Activated B cell treated with CpG ODN at 0.5 μM for 24 hours (primary cell): ENCODE results near the gene PRMT7. TPM values are rescaled to one million over a fixed set of nuclear protein-coding genes. Genes with fewer than 3 reads are reported as not detected.

Source experiments
- ATAC-seq: fragments of 200-7000 bp; cut with Tn5 transposase; one replicate; pipeline ENCODE4 v1.10.0; 2021; ENCODE audit warnings: low read depth, mild to moderate bottlenecking, moderate library complexity
- CTCF ChIA-PET: fragments of 350-600 bp; sonication (Branson Sonifier 250); formaldehyde crosslinking; loops from one replicate; lab custom pipeline; 2021; ENCODE audit warnings: antibody characterized with exemption; lab: Charles Lee
- POLR2A ChIA-PET: fragments of 350-600 bp; sonication (Branson Sonifier 250); formaldehyde crosslinking; loops from one replicate; lab custom pipeline; 2021; ENCODE audit warnings: antibody characterized with exemption; lab: Charles Lee
- DNase-seq: peaks from one replicate; pipeline ENCODE4 v3.0.0; 2022
- H3K27ac Mint-ChIP-seq: one replicate; pipeline ENCODE4 v1.8.0; 2020; ENCODE audit warnings: mixed read lengths
- H3K27me3 Mint-ChIP-seq: one replicate; pipeline ENCODE4 v1.8.0; 2021; ENCODE audit warnings: mixed read lengths
- H3K36me3 Mint-ChIP-seq: one replicate; pipeline ENCODE4 v1.8.0; 2021; ENCODE audit warnings: low read depth, mixed read lengths
- H3K4me1 Mint-ChIP-seq: one replicate; pipeline ENCODE4 v1.8.0; 2021; ENCODE audit warnings: mixed read lengths
- H3K4me3 Mint-ChIP-seq: one replicate; pipeline ENCODE4 v1.8.0; 2020; ENCODE audit warnings: mild to moderate bottlenecking, mixed read lengths
- H3K9me3 Mint-ChIP-seq: one replicate; pipeline ENCODE4 v1.8.0; 2020; ENCODE audit warnings: mixed read lengths
- intact Hi-C: fragments of 100-400 bp; cut with micrococcal nuclease; formaldehyde crosslinking; loops from one replicate; pipeline ENCODE4 v1.15.1; 2024
- total RNA-seq: library from RNA; stranded (reverse); gene quantifications from 2 replicates; pipeline ENCODE4 v1.2.3, GENCODE V29; 2022
- TF ChIP-seq, protein P1 (sequence below): fragments of 200-600 bp; IDR thresholded peaks from one replicate; pipeline ENCODE4 v1.8.0; 2022; ENCODE audit warnings: antibody characterized with exemption, mild to moderate bottlenecking

PRMT7 gene
- total RNA-seq, 1 donor from 2014 or later = 50.3 TPM

DNA sequence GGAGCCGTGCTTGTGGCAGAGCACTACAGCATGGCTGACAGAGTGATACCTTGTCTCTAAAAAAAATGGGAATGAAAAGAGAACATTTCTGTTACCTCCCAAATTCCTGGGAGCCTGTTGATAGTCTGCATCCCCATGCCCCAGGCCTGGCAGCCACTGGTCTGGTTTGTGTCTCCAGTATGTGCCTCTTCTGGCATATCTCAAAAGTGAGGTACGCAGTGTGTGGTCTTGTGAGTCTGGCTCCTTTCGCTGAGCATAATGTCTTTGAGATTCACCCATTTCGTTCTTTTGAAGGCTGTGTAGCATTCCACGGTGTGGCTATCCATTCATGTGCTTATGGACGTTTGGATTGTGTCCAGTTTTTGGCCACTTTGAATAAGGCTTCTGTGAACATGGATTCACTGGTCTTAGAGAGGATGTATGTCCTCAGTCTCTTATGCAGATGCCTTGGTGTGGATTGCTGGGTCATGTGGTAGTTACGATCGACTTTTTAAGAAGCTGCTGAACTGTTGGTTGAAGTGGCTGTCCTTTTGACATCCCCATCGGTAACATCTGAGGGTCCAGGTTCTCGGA, 39.1 kb downstream of the PRMT7 start:
- intact Hi-C loops = no loop called here
- Mint-ChIP-seq H3K9me3 (no peaks in the 10 kb centered on the region), H3K27me3 (no peaks in the 10 kb centered on the region), H3K4me1 (no peaks in the 10 kb centered on the region), H3K36me3 (peaks cover 91% of the 10 kb centered on the region), H3K27ac (no peak overlapping the region), H3K4me3 (no peak overlapping the region)
- CTCF ChIA-PET = no interaction called here
- TF ChIP-seq, protein P1, sequence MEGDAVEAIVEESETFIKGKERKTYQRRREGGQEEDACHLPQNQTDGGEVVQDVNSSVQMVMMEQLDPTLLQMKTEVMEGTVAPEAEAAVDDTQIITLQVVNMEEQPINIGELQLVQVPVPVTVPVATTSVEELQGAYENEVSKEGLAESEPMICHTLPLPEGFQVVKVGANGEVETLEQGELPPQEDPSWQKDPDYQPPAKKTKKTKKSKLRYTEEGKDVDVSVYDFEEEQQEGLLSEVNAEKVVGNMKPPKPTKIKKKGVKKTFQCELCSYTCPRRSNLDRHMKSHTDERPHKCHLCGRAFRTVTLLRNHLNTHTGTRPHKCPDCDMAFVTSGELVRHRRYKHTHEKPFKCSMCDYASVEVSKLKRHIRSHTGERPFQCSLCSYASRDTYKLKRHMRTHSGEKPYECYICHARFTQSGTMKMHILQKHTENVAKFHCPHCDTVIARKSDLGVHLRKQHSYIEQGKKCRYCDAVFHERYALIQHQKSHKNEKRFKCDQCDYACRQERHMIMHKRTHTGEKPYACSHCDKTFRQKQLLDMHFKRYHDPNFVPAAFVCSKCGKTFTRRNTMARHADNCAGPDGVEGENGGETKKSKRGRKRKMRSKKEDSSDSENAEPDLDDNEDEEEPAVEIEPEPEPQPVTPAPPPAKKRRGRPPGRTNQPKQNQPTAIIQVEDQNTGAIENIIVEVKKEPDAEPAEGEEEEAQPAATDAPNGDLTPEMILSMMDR = no peak
- DNase-seq = no peak
- ATAC-seq = no peak
- POLR2A ChIA-PET = no interaction called here

DNA sequence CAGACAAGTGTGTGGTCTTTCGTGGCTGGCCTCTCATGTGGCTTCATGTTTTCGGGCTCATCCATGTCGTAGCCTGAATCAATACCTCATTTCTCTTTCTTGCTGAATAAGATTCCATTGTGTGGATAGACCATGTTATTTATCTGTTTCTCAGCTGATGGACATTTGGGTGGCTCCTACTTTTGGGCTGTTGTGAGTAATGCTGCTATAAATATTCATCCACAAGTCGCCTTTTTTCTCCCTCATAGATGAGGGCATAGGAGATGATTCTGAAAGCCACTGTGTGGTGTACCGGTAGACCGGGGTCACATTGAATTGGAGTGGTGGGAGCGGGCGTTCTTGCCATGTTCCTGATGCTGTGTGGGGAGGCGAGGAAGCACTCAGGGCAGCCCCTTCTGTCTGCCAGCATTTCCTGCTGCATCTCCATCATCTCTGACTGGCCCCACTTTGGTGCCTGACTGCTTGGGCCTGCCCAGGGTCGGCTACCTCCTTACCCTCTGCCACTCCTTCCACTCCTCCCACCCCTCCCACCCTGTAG, 40.1 kb downstream of the PRMT7 start:
- H3K36me3 Mint-ChIP-seq = peaks cover 89% of the 10 kb centered on the region
- ATAC-seq = no peak
- intact Hi-C loops = no loop called here
- no peak overlapping the region for H3K4me3 Mint-ChIP-seq
- DNase-seq = no peak
- no peaks in the 10 kb centered on the region for H3K9me3 Mint-ChIP-seq
- H3K27ac Mint-ChIP-seq = no peak overlapping the region
- TF ChIP-seq, protein P1 = no peak
- ChIA-PET CTCF (no interaction called here), POLR2A (no interaction called here)
- H3K4me1 Mint-ChIP-seq = peaks cover 6% of the 10 kb centered on the region
- H3K27me3 Mint-ChIP-seq = no peaks in the 10 kb centered on the region

DNA sequence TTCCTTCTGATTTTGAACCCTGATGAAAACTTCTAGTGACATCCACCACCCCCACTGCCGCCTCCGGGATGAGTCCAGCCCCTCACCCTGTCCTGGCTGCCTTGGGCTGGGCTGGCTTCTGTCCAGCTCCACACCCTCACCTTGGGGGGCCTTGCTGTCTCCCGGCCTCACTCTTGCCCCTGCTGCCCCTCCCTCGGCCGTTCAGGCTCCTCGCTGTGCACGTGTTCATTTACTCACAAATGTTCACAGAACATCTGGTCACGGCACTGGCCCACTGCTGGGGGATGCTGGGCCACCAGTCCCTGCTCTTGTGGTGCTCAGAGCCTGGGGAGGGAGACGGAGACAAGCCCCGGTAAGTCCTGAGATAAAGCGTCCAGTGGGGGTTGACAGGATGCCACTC, 40.6 kb downstream of the PRMT7 start:
- no peak for DNase-seq
- ATAC-seq = no peak
- peaks cover 85% of the 10 kb centered on the region for H3K36me3 Mint-ChIP-seq
- H3K4me1 Mint-ChIP-seq = peaks cover 12% of the 10 kb centered on the region
- CTCF ChIA-PET = no interaction called here
- POLR2A ChIA-PET = no interaction called here
- TF ChIP-seq, protein P1 = no peak
- intact Hi-C loops = no loop called here
- no peaks in the 10 kb centered on the region for H3K27me3 Mint-ChIP-seq
- no peak overlapping the region for H3K27ac Mint-ChIP-seq
- no peak overlapping the region for H3K4me3 Mint-ChIP-seq
- H3K9me3 Mint-ChIP-seq = no peaks in the 10 kb centered on the region

DNA sequence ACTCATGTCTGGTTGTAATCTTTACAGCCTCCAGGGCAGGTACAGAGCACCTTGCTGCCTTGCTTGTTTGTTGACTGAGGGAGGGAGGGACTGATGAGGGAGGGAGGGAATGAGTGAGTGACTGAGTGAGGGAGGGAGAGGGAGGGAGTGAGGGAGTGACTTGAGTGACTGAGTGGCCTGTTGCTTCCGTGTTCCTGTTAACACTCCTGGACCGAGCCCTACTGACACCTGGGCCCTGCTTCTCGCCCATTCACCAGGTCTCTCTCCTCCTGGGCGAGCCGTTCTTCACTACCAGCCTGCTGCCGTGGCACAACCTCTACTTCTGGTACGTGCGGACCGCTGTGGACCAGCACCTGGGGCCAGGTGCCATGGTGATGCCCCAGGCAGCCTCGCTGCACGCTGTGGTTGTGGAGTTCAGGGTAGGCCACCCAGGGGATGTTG, 41.2 kb downstream of the PRMT7 start:
- ATAC-seq = no peak
- Mint-ChIP-seq H3K27ac (no peak overlapping the region), H3K9me3 (no peaks in the 10 kb centered on the region), H3K27me3 (no peaks in the 10 kb centered on the region), H3K4me3 (no peak overlapping the region), H3K36me3 (peaks cover 83% of the 10 kb centered on the region), H3K4me1 (peaks cover 17% of the 10 kb centered on the region)
- POLR2A ChIA-PET = no interaction called here
- TF ChIP-seq, protein P1 = no peak
- no peak for DNase-seq
- CTCF ChIA-PET = interaction anchor here (1.2 kb wide), 1 partner anchor 19 kb away, joined by 3 read pairs; no protein-coding TSS in a partner anchor
- intact Hi-C loops = no loop called here

DNA sequence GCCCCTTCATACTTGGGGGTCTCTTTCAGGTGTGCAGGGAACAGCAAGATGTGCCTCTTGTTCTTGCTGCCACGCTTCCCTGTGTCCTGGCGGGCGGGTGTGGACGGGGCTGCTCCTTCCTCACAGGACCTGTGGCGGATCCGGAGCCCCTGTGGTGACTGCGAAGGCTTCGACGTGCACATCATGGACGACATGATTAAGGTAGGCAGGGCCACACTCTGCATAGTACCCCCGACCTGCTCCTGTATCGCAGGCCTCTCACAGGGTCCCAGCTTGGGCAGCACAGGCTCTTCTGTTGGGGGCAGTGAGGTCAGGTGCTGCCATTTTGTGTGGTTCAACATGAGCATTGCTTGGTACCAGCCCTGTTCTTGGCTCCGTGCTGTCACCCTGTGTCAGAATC, 42.5 kb downstream of the PRMT7 start:
- Mint-ChIP-seq H3K4me3 (no peak overlapping the region), H3K27me3 (no peaks in the 10 kb centered on the region), H3K9me3 (no peaks in the 10 kb centered on the region), H3K4me1 (peaks cover 17% of the 10 kb centered on the region), H3K36me3 (peaks cover 79% of the 10 kb centered on the region), H3K27ac (no peak overlapping the region)
- no peak for ATAC-seq
- TF ChIP-seq, protein P1 = no peak
- intact Hi-C loops = no loop called here
- ChIA-PET CTCF (no interaction called here), POLR2A (no interaction called here)
- DNase-seq = no peak
